ENCODE data around the gene SYPL2. TPM values are rescaled to one million over a fixed set of nuclear protein-coding genes. Genes with fewer than 3 reads are reported as not detected.

SYPL2 gene
- total RNA-seq, 1 experiment from 2014 or later, result 0.37 TPM

GRCh38 chr1:109527846-109528695, 61.7 kb downstream of the SYPL2 start:
- in situ Hi-C loops (cut with HindIII; ENCODE audit: low pct_unique_long_range_greater_than_20kb, low sequenced_read_pairs), result no loop called here
- no peak for DNase-seq (ENCODE audit: low read depth, low spot score)

GRCh38 chr1:109528712-109529111, 62.4 kb downstream of the SYPL2 start:
- no peak for DNase-seq (ENCODE audit: low read depth, low spot score)
- in situ Hi-C loops (cut with HindIII; ENCODE audit: low pct_unique_long_range_greater_than_20kb, low sequenced_read_pairs), result no loop called here

- in situ Hi-C loops (cut with HindIII; ENCODE audit: low pct_unique_long_range_greater_than_20kb, low sequenced_read_pairs), result no loop called here
- no peak for DNase-seq (ENCODE audit: low read depth, low spot score)
Observed at GRCh38 chr1:109529881-109530456, 63.6 kb downstream of the SYPL2 start.

- DNase-seq (ENCODE audit: low read depth, low spot score), result no peak
- in situ Hi-C loops (cut with HindIII; ENCODE audit: low pct_unique_long_range_greater_than_20kb, low sequenced_read_pairs), result no loop called here
Observed at GRCh38 chr1:109530457-109531087, 64.2 kb downstream of the SYPL2 start.

- in situ Hi-C loops (cut with HindIII; ENCODE audit: low pct_unique_long_range_greater_than_20kb, low sequenced_read_pairs), result no loop called here
- no peak for DNase-seq (ENCODE audit: low read depth, low spot score)
Observed at GRCh38 chr1:109531380-109531779, 65.0 kb downstream of the SYPL2 start.

Other genes starting within 250 kb of the SYPL2 start
- 3.5 TPM in 2 replicates for gene CELSR2, start 217.0 kb upstream of the SYPL2 start, total RNA-seq (2014; rRNA removed; shearing (Covaris generic))
- gene PSRC1, start 183.4 kb upstream of the SYPL2 start, total RNA-seq (2014; rRNA removed; shearing (Covaris generic)), result 17.1 and 17.3 TPM in 2 replicates
- 0.18 TPM in 1 of 2 replicates, not detected in the other for gene MYBPHL, start 159.5 kb upstream of the SYPL2 start, total RNA-seq (2014; rRNA removed; shearing (Covaris generic))
- gene SORT1, start 68.6 kb upstream of the SYPL2 start, total RNA-seq (2014; rRNA removed; shearing (Covaris generic)), result 23.7 and 25.8 TPM in 2 replicates
- 103 and 108 TPM in 2 replicates for gene PSMA5, start 40.1 kb upstream of the SYPL2 start, total RNA-seq (2014; rRNA removed; shearing (Covaris generic))
- 0.88 and 1.4 TPM in 2 replicates for gene ATXN7L2, start 17.4 kb downstream of the SYPL2 start, total RNA-seq (2014; rRNA removed; shearing (Covaris generic))
- 4.5 and 4.7 TPM in 2 replicates for gene CYB561D1, start 27.5 kb downstream of the SYPL2 start, total RNA-seq (2014; rRNA removed; shearing (Covaris generic))
- 2.4 and 2.6 TPM in 2 replicates for gene AMIGO1, start 43.2 kb downstream of the SYPL2 start, total RNA-seq (2014; rRNA removed; shearing (Covaris generic))
- 0.03 and 0.98 TPM in 2 replicates for gene GPR61, start 73.3 kb downstream of the SYPL2 start, total RNA-seq (2014; rRNA removed; shearing (Covaris generic))
- gene GNAI3, start 82.1 kb downstream of the SYPL2 start, total RNA-seq (2014; rRNA removed; shearing (Covaris generic)), result 8.3 TPM in 2 replicates
- gene GNAT2, start 153.1 kb downstream of the SYPL2 start, total RNA-seq (2014; rRNA removed; shearing (Covaris generic)), result 0.11 and 0.18 TPM in 2 replicates
- gene AMPD2, start 153.3 kb downstream of the SYPL2 start, total RNA-seq (2014; rRNA removed; shearing (Covaris generic)), result 30.2 and 31.9 TPM in 2 replicates
- 32.1 and 43.6 TPM in 2 replicates for gene GSTM4, start 189.6 kb downstream of the SYPL2 start, total RNA-seq (2014; rRNA removed; shearing (Covaris generic))
- 2.2 and 5.9 TPM in 2 replicates for gene GSTM2, start 201.5 kb downstream of the SYPL2 start, total RNA-seq (2014; rRNA removed; shearing (Covaris generic))
- not detected in 2 replicates for gene GSTM1, start 221.3 kb downstream of the SYPL2 start, total RNA-seq (2014; rRNA removed; shearing (Covaris generic))
- gene GSTM5, start 245.7 kb downstream of the SYPL2 start, total RNA-seq (2014; rRNA removed; shearing (Covaris generic)), result not detected in 2 replicates

Measured in SK-MEL-5 (cell line).